Panc1 (cell line): ENCODE data around the gene FXR1. TPM values are rescaled to one million over a fixed set of nuclear protein-coding genes. Genes with fewer than 3 reads are reported as not detected.
"Not testable (repeated sequence)": the region's sequence is repeated elsewhere in the genome, so short reads cannot be mapped to it uniquely, and the experiment has no call there.

Experiments
- ATAC-seq: fragments of 200-7000 bp; cut with Tn5 transposase; 2 replicates; pipeline ENCODE4 v1.9.1; 2020; ENCODE audit warnings: mild to moderate bottlenecking, moderate library complexity
- BruUV-seq: library from RNA; stranded (reverse); fragments of 400-500 nt; replicated peaks from 2 replicates; lab custom pipeline; 2021; lab: Mats Ljungman, UMichigan
- CTCF ChIA-PET: fragments of 300-600 bp; sonication (Branson Sonifier 250); formaldehyde crosslinking; loops from one replicate; lab custom pipeline; 2022; ENCODE audit warnings: antibody characterized with exemption; lab: Charles Lee
- POLR2A ChIA-PET: fragments of 300-600 bp; sonication (Branson Sonifier 250); formaldehyde crosslinking; loops from one replicate; lab custom pipeline; 2022; ENCODE audit warnings: antibody characterized with exemption; lab: Charles Lee
- DNase-seq: peaks from one replicate; pipeline ENCODE4 v3.0.0-alpha.2; 2010; ENCODE audit warnings: low read depth, low spot score
- H3K27ac ChIP-seq: 2 replicates; pipeline ENCODE4 v1.5.1; 2011; ENCODE audit warnings: mild to moderate bottlenecking, low read length, inconsistent platforms
- H3K27me3 ChIP-seq: fragments of 200-500 bp; sonication (Bioruptor generic); 2 replicates; pipeline ENCODE4 v1.6.0; 2014; ENCODE audit warnings: low read length, inconsistent platforms; ENCODE audit not compliant: control insufficient read depth, insufficient read depth
- H3K36me3 ChIP-seq: fragments of 200-500 bp; sonication (Bioruptor generic); 2 replicates; pipeline ENCODE4 v1.5.1; 2014; ENCODE audit warnings: inconsistent platforms, mild to moderate bottlenecking, low read length, moderate library complexity; ENCODE audit not compliant: control insufficient read depth, insufficient read depth
- H3K4me1 ChIP-seq: 2 replicates; pipeline ENCODE4 v1.5.1; 2011; ENCODE audit warnings: inconsistent platforms, mild to moderate bottlenecking, low read length, moderate library complexity; ENCODE audit not compliant: control insufficient read depth, insufficient read depth
- H3K4me3 ChIP-seq, 2 experiments: 2 replicates each; pipeline ENCODE4 v1.5.1; 2011 to 2012; ENCODE audit warnings: low read depth in 2 of 2, low read length in 2 of 2, mild to moderate bottlenecking in 2 of 2, inconsistent platforms in 1 of 2, moderate library complexity in 1 of 2
- H3K9me3 ChIP-seq: fragments of 200-500 bp; sonication (Bioruptor generic); 2 replicates; pipeline ENCODE4 v1.5.1; 2014; ENCODE audit warnings: low read depth, mild to moderate bottlenecking, inconsistent platforms, low read length, moderate library complexity; ENCODE audit not compliant: control insufficient read depth, insufficient read depth
- CTCF ChIP-seq: fragments of 450-650 bp; IDR thresholded peaks from 2 replicates; pipeline ENCODE4 v1.5.1; 2017; ENCODE audit warnings: mild to moderate bottlenecking
- POLR2AphosphoS5 ChIP-seq: IDR thresholded peaks from 2 replicates; pipeline ENCODE4 v1.6.1; 2012; ENCODE audit warnings: mild to moderate bottlenecking, low read depth, low read length, moderate library complexity
- SIN3A ChIP-seq: IDR thresholded peaks from 2 replicates; pipeline ENCODE4 v1.6.1; 2012; ENCODE audit warnings: low read depth, mild to moderate bottlenecking, low read length, moderate library complexity, borderline replicate concordance; ENCODE audit not compliant: insufficient read depth
- TCF7L2 ChIP-seq: IDR thresholded peaks from 2 replicates; pipeline ENCODE4 v1.6.1; 2011; ENCODE audit warnings: mild to moderate bottlenecking, low read depth, low read length, inconsistent platforms
- in situ Hi-C: cut with HindIII; loops from 2 replicates; pipeline ENCODE4 v1.10.0; 2016; ENCODE audit warnings: low sequenced_read_pairs, low pct_unique_long_range_greater_than_20kb
- intact Hi-C: fragments of 100-400 bp; cut with micrococcal nuclease; formaldehyde crosslinking; loops from one replicate; pipeline ENCODE4 v1.10.0; 2022; ENCODE audit not compliant: unreplicated experiment
- total RNA-seq: library from RNA; stranded (reverse); gene quantifications from one replicate; pipeline ENCODE4 v1.2.1, GENCODE V29; 2021; ENCODE audit not compliant: unreplicated experiment
- TF ChIP-seq, protein P1 (sequence below), 2 experiments: IDR thresholded peaks; 2 replicates each; pipeline ENCODE4 v1.6.1; 2011 to 2012; ENCODE audit warnings: low read depth in 2 of 2, control low read depth in 1 of 2, low read length in 1 of 2, mild to moderate bottlenecking in 1 of 2, moderate library complexity in 1 of 2; ENCODE audit not compliant: insufficient read depth in 1 of 2

The FXR1 gene
- total RNA-seq, 1 experiment from 2014 or later = 180 TPM

GRCh38 chr3:180871901-180872300 lies 40.6 kb upstream of the FXR1 start:
- in situ Hi-C loops = no loop called here
- ChIA-PET CTCF (no interaction called here), POLR2A (no interaction called here)

GRCh38 chr3:180872430-180872829 lies 40.0 kb upstream of the FXR1 start:
- in situ Hi-C loops, H3K4me1 ChIP-seq, H3K4me3 ChIP-seq, DNase-seq, CTCF ChIA-PET, H3K27me3 ChIP-seq, H3K27ac ChIP-seq, H3K9me3 ChIP-seq, ATAC-seq, intact Hi-C loops, BruUV-seq, POLR2A ChIA-PET, H3K36me3 ChIP-seq: not testable (repeated sequence)

More at GRCh38 chr3:180871901-180872300, 40.6 kb upstream of the FXR1 start:
- ATAC-seq = no peak
- intact Hi-C loops = no loop called here
- Histone ChIP-seq H3K4me3 (no peak overlapping the region), H3K36me3 (no peaks in the 10 kb centered on the region), H3K4me1 (no peaks in the 10 kb centered on the region), H3K9me3 (no peaks in the 10 kb centered on the region), H3K27ac (no peak overlapping the region), H3K27me3 (no peaks in the 10 kb centered on the region)
- BruUV-seq = no TSS peak
- no peak for TF ChIP-seq TCF7L2
- DNase-seq = no peak

GRCh38 chr3:180875124-180875698 lies 37.3 kb upstream of the FXR1 start:
- intact Hi-C loops (loop anchor here (1.0 kb wide), 1 partner anchor 32 kb away; no protein-coding TSS in a partner anchor), in situ Hi-C loops (no loop called here)
- no peak for ATAC-seq
- POLR2A ChIA-PET = no interaction called here
- H3K4me1 ChIP-seq = no peaks in the 10 kb centered on the region
- CTCF ChIA-PET = no interaction called here
- BruUV-seq = no TSS peak
- H3K27me3 ChIP-seq = no peaks in the 10 kb centered on the region
- no peaks in the 10 kb centered on the region for H3K9me3 ChIP-seq
- H3K36me3 ChIP-seq = no peaks in the 10 kb centered on the region
- H3K4me3 ChIP-seq = no peak overlapping the region
- no peak overlapping the region for H3K27ac ChIP-seq
- DNase-seq = no peak
- TF ChIP-seq, protein P1, sequence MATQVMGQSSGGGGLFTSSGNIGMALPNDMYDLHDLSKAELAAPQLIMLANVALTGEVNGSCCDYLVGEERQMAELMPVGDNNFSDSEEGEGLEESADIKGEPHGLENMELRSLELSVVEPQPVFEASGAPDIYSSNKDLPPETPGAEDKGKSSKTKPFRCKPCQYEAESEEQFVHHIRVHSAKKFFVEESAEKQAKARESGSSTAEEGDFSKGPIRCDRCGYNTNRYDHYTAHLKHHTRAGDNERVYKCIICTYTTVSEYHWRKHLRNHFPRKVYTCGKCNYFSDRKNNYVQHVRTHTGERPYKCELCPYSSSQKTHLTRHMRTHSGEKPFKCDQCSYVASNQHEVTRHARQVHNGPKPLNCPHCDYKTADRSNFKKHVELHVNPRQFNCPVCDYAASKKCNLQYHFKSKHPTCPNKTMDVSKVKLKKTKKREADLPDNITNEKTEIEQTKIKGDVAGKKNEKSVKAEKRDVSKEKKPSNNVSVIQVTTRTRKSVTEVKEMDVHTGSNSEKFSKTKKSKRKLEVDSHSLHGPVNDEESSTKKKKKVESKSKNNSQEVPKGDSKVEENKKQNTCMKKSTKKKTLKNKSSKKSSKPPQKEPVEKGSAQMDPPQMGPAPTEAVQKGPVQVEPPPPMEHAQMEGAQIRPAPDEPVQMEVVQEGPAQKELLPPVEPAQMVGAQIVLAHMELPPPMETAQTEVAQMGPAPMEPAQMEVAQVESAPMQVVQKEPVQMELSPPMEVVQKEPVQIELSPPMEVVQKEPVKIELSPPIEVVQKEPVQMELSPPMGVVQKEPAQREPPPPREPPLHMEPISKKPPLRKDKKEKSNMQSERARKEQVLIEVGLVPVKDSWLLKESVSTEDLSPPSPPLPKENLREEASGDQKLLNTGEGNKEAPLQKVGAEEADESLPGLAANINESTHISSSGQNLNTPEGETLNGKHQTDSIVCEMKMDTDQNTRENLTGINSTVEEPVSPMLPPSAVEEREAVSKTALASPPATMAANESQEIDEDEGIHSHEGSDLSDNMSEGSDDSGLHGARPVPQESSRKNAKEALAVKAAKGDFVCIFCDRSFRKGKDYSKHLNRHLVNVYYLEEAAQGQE (IDR thresholded peaks at IDR 0.05; ENCODE audit: insufficient read depth in 1 of 2, low read depth in 2 of 2, low read length in 1 of 2) = no peak
- TF ChIP-seq POLR2AphosphoS5 (no peak), TCF7L2 (no peak), CTCF (no peak), SIN3A (no peak)
